GM21619 (cell line): Measurements from ENCODE around the gene PVR.
"Not testable (repeated sequence)": the region's sequence is repeated elsewhere in the genome, so short reads cannot be mapped to it uniquely, and the experiment has no call there.

Source experiments
- ATAC-seq: cut with Tn5 transposase; IDR thresholded peaks from one replicate; pipeline ENCODE4 v1.9.1; 2021; ENCODE audit not compliant: unreplicated experiment

The PVR gene

DNA sequence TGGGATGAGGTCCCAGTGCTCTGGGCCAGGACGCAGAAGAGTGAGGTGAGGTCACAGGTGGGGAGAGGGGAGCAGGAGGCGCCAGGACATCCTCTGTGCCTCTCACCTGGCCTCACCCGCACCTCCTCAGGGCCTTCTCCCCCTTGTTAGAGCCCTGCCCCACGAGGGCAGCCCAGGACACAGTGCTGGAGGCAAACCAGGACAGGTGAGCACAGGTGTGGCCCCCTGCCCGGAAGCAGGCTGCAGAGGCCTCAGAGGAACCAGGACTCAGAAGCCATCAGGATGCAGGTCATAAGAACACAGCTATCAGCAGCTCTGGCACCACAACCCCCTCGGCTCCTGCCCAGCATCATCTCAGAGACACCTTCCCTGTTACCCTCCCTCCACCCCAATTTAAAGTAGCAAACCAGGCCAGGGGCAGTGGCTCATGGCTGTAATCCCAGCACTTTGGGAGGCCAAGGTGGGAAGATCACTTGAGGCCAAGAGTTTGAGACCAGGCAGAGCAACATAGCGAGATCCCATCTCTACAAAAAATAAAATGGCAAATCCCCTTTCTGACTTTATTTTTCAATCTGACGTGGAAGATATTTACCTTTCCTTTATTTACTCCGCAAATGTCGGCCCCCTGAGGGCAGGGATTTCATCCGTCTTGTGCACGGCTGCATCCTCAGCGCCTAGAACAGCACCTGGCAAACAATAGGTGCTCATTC is 54.9 kb downstream of the PVR start, which contains the start of gene CEACAM16:
TSS of gene CEACAM16 (plus strand) at position 660 of the 710 bp plus-strand sequence. CDS start 2,306 bp downstream, outside the sequence.
- ATAC-seq: no peak

- no peak for ATAC-seq
Measured at GRCh38 chr19:44700547-44700946, 56.8 kb downstream of the PVR start.

GRCh38 chr19:44701228-44701627 is 57.5 kb downstream of the PVR start:
- no peak for ATAC-seq

DNA sequence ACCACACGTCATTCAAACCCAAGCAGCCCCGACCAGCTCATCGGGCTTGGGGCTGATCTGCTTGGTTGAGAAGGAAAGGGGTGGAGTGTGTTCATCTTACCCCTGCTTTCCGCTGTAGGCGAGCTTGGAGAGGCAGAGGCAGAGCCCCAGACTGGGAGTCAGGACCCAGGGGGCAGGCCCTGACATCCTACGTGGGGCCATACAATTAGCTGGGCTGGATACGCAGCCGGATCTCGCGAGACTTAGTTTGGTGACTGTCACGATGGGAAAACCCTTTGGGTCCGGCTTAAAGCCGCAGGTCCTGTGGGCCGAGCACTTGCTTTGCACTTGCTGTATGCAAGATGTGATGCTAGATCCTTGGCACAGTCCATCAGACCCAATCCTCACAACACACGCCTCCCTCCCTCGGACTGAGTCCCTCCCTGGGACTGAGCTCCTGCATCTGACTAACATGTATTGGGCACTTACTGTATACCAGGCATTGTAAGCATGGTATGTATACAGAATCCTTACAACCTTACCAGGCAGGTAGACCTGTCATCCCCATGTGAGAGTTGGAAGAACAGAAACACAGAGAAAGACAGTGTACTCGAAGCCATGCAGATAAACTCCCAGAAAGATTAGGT is 59.0 kb downstream of the PVR start:
- ATAC-seq: no peak

- ATAC-seq: no peak
Measured at GRCh38 chr19:44703336-44704078, 59.8 kb downstream of the PVR start.

DNA sequence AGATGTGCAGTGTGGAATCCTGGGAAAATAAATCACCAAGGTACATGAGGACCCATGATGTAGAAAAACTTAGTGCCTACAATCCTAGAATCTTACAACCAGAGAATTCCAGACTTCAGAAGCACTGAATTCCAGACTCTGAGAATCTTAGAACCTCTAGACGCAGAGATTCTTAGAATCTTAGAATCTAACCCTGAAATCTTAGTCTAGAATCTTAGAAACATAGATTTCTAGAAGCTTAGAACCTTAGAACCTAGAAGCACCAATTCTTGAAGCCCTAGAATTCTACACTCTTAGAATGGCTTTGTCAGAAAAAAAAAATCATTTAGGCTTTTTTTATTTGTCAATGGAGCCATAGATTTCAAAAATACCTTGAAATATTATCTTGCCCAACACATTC is 61.3 kb downstream of the PVR start:
- ATAC-seq: no peak

- no peak for ATAC-seq
Measured at GRCh38 chr19:44705502-44706010, 61.8 kb downstream of the PVR start.

DNA sequence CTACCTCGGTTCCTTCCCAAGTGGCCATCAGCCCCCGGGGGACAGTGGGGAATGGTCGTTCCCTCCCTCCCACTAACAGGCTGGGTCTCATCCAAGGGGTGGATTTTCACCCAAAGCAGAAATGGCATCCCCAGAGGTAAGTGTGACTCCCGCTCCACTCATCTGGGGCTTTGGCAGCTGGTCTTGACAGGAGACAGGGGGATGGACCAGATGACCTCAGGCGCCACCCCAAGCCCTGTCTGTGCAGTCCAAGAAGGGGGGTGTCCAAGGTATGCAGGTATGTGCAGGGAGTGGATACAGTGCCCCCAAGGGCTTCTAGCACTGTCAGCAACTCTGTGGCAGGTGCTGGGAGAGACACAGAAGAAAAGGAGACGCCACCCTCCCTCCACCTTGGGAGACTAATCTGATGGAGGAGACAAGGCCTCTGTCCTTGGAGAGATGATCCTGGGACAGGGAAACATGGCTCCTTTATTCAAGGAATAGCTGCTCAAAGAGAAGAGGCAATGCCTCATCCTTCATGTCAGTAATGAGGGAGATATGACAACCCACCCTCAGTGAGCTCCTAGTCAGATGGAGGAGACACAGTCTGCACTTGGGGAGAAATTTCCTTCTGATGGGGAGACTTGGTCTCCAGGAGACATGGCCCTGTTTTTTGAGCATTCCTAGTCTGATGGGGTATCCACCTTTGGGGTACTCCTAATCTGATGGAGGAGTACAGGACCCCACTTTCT is 63.0 kb downstream of the PVR start:
- no peak for ATAC-seq

DNA sequence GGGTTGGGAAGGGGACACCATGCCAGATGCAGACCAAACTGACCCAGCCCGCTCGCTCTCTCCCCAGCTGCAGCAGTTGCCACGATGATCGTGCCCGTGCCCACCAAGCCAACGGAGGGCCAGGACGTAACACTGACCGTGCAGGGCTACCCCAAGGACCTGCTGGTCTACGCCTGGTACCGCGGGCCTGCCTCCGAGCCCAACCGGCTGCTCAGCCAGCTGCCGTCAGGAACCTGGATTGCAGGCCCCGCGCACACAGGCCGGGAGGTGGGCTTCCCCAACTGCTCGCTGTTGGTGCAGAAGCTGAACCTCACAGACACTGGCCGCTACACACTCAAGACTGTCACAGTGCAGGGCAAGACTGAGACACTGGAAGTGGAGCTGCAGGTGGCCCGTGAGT is 64.1 kb downstream of the PVR start:
- no peak for ATAC-seq

DNA sequence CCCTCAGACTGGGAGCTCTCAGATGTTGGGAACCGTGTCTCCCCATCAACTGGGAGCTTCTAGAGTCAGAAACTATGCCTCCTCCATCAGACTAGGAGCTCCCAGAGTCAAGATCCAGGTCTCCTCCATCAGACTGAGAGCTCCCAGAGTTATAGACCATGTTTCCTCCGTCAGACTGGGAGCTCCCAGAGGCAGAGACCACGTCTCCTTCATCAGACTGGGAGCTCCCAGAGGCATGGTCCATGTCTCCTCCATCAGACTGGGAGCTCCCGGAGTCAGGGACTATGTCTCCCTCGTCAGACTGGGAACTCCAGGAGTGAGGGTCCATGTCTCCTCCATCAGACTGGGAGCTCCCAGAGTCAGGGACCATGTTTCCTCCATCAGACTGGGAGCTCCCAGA is 65.2 kb downstream of the PVR start:
- ATAC-seq: no peak

GRCh38 chr19:44709434-44710266 is 65.9 kb downstream of the PVR start:
- not testable (repeated sequence) for ATAC-seq

DNA sequence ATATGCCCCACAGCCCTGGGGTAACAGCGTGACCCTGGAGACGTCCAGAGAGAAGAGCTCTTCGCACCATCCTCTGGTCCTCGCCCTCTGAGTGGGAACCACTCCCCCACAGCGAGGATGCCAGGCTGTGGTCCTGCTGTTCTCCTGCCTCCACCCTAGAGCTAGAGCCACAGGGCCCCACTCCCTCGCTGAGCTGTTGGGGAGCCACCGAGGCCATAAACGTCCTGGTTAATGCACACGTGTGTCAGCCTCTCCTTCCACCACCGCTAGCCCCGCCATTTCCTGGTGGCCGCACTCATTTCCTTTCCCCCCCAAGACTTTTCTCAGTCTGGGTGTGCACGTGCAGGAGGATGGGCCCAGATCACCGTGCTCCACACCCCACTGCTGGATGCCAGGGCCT is 66.8 kb downstream of the PVR start:
- no peak for ATAC-seq

GRCh38 chr19:44712864-44713515 is 69.3 kb downstream of the PVR start:
- ATAC-seq: no peak
